Esophagus muscularis mucosa (tissue), 2 donors: ENCODE measurements around the gene PEX14.

Source experiments
- POLR2A ChIP-seq: fragments of 450-650 bp; IDR thresholded peaks from one replicate; pipeline ENCODE4 v1.6.1; 2017; ENCODE audit warnings: antibody characterized with exemption, moderate library complexity, mild to moderate bottlenecking, low read depth
- POLR2AphosphoS5 ChIP-seq, 2 donors: sonication (generic); formaldehyde crosslinking; IDR thresholded peaks; one replicate each; pipeline ENCODE4 v1.6.1; 2017; ENCODE audit warnings: antibody characterized with exemption in 2 of 2

GRCh38 chr1:10674222-10674621, 199.5 kb downstream of the PEX14 start:
- TF ChIP-seq POLR2A = no peak
- TF ChIP-seq POLR2AphosphoS5 (IDR thresholded peaks at IDR 0.05) = no peak
